ENCODE results near the gene SLC25A25.
A peak's percentile ranks its signal among the peaks of the same experiment; 100 is the strongest.

SLC25A25 gene

DNA sequence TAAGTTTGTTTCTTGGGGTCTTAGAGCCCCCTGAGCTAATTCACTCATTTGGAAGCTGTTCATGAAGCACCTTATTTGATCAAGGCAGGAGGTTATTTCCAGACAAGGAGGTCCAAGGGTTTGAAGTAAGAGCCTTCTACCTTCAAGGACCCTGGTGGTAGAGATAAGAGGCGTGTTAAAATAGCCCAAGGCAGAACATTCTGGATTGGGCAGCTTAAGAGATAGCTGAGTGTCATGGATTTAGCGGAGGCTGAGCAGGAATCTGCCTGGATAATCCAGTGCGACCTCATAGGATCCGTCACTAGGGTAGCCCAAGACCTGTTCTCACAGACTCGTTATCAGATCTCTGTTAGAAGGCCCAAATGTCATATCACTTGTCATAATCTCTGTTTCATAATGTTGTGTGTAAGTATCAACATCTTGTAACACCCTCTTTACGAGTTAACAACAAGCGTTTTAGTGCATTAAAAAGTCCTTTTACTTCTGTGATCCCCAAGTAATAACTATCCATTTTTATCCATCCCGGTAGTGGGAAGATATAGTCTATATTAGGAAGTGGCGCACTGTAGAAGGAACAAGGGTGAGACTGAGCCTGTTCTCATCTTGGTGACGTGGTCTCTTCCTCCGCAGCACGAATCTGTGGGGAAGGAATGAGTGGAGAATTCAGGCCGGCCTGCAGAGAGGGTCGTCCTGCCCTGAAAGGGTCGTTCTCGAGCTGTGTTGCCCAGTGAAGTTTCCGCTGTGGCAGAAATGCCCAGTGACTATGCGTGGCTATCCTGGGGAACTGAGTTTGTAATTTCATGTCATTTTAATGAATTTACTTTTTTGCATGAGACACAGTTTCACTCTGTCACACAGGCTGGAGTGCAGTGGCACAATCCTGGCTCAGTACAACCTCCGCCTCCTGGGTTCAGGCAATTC is 28.8 kb downstream of the SLC25A25 start:
- no peak for DNase-seq (ENCODE audit: low read depth in 2 of 2)

DNA sequence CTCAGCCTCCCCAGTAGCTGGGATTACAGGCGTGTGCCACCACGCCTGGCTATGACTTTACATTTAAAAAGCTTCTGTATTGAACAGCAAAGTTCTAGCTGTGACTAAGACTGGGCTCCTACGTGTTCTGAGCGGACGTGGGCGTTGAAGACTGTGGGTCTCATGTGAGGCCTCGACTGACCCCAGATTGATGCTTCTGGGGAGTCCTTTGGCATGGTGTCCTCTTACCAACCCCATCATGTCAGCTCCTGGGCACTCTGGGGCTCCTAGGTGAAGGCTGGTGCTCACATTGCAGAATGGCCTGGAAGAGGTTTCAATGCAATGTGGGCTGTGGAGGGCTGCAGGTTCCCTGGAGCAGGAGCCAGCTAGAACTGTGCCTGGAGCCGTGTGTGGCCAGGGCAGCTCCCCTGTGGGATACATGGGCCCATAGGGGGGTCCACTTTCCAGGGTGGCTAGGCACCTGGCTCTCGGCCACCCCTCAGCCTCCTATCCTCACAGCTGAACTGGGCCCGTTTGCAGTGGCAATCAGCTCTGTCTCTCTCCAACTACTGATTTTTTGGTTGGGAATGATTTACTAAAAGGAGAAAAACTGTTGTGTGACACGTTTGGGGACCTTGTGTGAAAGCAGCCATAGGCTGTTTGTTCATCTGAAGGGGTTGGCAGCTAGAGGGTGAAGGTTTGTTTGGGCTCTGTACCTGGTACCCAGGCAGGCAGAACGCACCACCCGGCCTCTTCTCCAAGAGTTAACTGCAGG is 29.7 kb downstream of the SLC25A25 start:
- no peak for DNase-seq (ENCODE audit: low read depth in 2 of 2)

DNA sequence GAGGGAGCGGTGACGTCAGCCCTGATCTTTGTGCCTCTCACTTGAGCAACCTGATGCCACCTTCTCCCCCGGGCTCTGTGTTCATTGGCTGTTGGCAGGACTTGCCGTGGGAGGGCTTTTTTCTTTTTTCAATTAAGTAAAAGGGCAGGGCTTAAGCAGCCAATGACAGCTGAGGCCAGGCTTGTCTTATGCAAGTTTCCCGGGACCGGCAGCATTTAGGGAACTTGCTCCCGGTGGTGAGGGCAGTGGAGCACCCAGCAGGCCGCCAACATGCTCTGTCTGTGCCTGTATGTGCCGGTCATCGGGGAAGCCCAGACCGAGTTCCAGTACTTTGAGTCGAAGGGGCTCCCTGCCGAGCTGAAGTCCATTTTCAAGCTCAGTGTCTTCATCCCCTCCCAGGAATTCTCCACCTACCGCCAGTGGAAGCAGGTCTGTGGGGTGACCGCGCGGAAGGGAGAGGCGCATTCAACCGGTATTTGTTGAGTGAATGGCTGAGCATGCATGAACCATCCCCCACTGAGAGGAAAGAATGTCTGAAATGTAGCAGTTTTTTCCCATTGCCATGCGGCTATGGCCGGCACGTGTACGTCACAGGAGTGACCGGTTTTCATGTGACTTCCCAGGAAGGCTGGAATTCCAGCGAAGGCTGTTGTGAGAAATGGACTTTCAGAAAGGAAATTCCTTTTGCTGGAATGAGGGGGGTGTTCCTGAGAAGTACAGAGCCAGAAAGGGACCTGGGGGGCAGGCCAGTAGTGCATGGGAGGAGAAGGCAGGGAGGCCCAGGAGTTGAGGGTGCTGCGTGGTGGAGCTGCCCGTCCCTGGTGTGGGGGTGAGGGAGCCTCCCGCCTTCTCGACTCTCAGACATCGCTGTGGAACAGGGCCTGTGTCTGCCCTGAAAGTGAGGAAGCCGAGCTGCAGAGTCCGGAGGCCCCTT is 30.5 kb downstream of the SLC25A25 start:
- DNase-seq (ENCODE audit: low read depth in 2 of 2), result peak; percentile 54

DNA sequence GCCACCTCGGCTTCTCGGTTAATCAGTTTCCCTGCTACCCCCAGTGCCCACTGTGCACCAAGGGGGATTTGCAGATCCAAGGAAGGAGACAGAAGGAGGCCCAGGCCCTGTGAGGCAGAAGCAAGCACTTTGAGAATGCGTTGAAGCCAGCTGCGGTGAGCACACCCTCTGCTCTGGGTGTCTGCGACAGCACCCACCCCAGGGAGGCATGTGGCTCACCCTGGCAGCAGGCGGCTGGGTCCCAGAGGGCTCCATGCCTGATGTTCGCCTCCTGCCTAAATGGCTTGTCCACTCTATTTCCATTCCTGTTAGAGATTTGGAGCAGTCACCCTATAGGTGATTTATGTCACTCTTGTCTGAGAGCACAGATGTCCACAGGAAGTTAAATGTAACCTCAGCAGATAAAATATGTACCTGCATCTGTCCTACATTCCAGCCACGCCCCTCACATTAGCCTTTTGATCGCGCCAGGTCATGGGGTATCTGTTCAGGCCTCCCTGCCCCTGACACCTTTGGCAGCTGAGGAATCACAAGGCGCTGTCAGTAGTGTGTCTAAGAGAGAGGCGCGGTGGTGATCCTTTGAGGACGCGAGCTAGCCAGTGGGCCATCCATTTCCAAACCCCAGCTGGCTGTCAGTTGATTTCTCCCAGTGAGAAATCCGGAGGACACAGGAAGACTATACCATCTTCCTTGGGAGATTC is 31.3 kb downstream of the SLC25A25 start:
- no peak for DNase-seq (ENCODE audit: low read depth in 2 of 2)

DNA sequence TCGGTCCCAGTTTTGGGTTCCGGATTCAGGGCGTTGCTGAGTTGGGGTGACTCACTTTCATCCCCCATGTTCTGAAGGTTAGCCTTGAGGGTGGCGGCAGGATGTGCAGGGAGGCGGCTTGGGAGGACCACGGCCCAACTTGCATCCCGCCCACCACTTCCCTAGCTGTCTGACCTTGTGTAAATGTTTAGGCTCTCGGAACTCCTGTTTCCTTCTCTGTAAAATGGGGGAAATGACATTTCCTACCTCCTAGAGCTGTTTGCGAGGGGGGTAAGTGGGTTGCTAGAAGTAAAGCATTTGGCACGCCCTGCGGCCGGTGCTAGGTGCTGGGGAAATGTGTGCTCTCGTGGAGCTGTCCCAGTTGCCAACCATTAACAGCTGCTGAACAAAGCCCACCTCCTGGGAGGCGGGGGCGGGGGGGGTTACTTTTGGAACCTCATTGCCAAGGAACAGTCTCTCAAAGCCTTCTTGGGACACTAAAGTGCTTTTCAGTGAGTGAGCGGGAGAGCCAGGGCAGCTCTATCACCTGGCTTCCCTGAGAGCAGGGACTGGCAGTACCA is 32.0 kb downstream of the SLC25A25 start:
- no peak for DNase-seq (ENCODE audit: low read depth in 2 of 2)

DNA sequence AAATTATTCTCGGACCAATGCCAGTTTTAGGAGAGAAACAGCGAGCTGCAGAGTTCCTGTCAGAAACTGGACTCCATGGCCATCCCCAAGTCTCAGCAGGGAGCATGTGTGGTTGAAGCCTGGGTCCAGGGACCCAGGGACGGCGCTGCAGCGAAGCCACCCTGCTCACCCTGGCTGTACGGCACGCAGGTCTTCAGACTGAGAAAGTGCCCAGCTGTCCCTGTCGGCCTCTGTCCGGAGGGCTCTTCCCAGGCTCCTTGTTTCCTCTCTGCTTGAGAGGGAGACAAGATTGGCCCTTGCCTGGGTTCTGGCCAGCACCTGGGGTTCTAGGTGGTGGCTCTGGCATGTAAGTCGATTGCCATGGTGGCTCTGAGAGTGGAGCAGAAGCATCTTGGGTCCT is 32.5 kb downstream of the SLC25A25 start:
- DNase-seq (ENCODE audit: low read depth in 2 of 2), result no peak

DNA sequence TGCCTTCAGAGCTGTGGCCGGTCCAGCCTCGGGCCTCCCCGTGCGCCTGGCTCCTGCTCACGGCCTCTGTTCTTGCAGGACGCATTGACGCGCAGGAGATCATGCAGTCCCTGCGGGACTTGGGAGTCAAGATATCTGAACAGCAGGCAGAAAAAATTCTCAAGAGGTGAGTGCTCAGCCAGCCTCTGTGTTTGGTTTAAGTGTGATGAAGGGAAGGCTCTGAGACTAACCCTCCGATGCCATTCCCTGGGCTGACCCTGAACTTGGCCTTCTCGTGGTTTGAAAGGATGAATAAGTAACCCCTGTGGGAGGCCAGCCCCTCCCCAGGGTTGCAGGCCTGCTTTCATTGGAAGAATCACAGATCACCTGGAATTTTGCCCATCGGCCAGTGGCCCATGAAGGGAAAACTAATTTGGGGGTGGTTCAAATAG is 33.2 kb downstream of the SLC25A25 start:
- DNase-seq (ENCODE audit: low read depth in 2 of 2), result no peak

DNA sequence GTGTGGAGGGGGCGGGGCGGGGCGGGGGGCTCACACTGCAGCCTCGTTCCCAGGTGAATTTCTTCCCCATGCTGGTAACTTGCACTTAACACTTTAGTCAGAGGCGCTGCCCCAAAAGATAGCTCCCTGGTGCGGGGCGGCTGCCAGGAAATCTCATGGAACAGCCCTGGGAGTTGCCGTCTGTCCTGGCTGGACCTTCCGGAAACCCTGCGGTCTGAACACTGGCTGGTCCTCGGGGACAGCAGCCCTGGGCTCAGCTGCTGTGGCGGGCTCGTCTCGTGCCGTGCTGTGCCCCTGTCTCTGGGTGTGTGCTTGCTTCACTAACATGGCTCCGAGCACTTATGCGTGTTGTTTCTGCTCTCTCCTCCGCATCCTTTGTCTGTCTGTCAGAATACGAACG is 33.7 kb downstream of the SLC25A25 start:
- no peak for DNase-seq (ENCODE audit: low read depth in 2 of 2)

DNA sequence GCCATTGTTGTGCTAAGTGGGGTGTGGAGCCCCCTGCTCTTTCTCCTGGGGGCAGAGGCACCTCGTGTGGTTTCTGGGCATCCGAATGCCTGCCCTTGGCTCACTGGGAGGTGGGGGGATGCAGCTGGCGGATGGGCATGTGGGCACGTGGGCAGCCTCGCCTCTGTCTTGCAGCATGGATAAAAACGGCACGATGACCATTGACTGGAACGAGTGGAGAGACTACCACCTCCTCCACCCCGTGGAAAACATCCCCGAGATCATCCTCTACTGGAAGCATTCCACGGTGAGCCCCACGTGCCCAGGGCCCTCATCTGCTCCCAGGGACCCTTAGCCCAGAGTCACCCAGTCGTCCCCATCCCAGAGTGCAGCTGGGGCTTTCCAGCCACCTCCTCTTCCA is 34.2 kb downstream of the SLC25A25 start:
- DNase-seq (ENCODE audit: low read depth in 2 of 2), result no peak

DNA sequence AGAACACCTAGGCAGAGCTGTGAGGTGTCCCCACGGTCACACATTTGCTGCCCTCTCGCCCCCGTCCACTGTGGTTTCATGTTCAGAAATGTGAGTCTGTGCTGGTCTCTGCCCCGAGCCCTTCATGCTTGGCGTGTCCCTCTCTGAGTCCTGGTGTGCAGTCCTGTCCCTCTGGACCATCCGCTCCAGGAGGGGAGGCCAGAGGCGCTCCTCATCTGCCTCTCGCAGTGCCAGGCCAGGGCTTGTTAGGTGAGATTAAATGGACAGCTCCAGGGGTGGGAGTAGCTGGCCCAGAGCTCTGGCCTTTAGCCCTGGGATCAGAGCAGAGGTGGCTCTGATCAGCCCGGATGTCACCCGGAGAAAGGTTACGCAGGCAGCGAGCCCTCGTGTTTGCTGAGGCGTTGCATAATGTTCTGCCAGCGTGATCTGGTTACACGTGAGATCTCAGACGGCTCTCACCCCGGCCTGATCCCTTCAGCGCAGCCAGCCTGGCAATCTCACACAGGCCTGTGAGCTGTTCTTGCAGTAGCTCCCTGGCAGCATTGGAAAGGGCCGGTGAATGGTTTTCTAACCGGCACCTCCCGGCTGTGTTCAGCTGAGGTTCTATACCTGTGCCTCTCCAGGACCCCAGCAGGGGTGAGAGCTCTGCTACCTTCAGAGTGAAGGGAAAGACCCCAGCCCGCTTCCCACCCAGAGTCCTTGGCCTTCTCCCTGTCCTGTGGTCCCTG is 35.0 kb downstream of the SLC25A25 start:
- no peak for DNase-seq (ENCODE audit: low read depth in 2 of 2)

DNA sequence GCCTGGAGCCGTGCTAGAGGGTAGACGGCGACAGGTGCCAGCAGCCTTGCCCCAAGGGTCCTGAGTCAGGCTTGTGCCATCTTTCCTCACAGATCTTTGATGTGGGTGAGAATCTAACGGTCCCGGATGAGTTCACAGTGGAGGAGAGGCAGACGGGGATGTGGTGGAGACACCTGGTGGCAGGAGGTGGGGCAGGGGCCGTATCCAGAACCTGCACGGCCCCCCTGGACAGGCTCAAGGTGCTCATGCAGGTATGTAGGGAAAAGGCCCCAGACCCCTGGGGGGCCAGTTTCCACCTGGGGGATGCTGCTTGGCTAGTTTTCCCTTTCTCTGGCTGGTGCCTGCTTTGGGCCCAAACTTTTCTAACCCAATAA is 35.5 kb downstream of the SLC25A25 start:
- no peak for DNase-seq (ENCODE audit: low read depth in 2 of 2)

DNA sequence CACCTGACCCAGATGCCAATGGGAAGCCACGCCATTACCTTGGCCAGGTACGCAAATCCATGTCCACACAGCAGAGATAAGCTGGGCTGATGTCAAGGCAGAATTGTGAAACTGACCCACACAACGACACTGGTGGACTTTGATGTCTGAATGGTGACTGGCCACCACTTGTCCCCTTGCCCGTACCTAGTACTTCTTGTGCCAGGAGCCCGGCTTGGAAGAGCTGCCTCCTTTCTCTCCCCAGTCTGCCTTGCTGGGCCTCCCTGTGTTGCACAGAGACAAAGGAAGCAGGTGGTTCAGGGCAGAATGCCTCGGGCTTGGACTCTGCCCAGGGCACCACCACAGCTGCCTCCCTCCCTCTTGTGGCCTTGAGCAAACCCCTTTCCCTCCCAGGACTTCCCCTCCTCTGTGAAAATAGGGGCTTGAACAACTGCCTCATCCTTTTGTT is 36.2 kb downstream of the SLC25A25 start:
- DNase-seq (ENCODE audit: low read depth in 2 of 2), result no peak

DNA sequence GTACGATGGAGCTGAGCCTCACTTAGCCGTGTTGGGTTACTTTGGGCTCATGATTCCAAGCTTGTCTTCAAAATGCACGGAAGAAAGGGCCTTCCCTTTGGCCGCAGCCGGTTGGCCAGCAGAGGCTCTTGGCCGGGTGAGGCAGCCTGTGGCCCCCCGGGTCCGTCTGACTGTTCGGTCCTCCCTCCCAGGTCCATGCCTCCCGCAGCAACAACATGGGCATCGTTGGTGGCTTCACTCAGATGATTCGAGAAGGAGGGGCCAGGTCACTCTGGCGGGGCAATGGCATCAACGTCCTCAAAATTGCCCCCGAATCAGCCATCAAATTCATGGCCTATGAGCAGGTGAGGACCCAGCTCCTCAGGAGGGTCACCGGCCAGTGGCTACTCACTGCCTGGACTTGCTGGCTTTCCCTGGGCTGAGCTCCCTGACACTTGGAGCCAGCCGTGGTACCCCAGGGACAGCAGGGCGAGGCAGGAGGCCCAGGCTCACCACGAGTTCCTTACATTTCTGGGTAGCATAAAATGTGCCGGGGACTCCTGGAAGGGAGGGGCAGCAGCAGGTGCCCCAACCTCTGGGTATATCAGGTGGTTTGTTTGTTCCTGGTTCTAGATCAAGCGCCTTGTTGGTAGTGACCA is 37.6 kb downstream of the SLC25A25 start:
- no peak for DNase-seq (ENCODE audit: low read depth in 2 of 2)

DNA sequence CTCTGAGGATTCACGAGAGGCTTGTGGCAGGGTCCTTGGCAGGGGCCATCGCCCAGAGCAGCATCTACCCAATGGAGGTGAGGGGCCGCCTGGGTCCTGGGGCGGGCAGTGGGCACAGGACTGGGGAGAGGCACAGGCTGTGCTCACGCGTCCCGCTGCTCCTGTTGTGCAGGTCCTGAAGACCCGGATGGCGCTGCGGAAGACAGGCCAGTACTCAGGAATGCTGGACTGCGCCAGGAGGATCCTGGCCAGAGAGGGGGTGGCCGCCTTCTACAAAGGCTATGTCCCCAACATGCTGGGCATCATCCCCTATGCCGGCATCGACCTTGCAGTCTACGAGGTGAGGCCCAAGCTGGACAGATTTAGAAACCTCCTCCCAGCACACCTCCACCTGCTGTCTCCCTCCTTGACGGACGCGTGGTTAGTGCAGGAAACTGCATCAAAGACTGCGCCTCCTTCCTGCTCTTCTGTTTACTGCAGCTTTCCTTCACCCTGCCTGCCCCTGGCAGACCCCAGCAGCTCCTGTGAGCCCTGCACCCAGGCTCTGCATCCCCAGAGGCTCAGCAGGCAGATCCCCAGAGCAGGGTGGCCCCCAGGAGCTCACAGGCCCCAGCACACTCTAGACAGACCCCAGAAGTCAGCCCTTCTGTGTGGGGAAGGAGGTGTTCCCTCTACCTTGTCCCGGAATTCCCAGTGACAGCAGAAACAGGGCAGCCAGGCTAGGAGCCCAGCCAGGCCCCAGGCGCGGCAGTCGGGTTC is 38.3 kb downstream of the SLC25A25 start:
- no peak for DNase-seq (ENCODE audit: low read depth in 2 of 2)

DNA sequence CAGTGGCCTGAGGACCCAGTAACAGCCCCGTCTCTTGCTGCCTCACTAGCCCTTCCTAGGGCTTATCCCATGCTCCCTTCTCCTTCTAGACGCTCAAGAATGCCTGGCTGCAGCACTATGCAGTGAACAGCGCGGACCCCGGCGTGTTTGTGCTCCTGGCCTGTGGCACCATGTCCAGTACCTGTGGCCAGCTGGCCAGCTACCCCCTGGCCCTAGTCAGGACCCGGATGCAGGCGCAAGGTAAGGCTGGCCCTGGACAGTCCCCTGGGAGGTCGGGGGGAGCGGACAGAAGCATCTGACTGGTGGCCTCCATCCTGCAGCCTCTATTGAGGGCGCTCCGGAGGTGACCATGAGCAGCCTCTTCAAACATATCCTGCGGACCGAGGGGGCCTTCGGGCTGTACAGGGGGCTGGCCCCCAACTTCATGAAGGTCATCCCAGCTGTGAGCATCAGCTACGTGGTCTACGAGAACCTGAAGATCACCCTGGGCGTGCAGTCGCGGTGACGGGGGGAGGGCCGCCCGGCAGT is 39.0 kb downstream of the SLC25A25 start:
- DNase-seq (ENCODE audit: low read depth in 2 of 2), result no peak

DNA sequence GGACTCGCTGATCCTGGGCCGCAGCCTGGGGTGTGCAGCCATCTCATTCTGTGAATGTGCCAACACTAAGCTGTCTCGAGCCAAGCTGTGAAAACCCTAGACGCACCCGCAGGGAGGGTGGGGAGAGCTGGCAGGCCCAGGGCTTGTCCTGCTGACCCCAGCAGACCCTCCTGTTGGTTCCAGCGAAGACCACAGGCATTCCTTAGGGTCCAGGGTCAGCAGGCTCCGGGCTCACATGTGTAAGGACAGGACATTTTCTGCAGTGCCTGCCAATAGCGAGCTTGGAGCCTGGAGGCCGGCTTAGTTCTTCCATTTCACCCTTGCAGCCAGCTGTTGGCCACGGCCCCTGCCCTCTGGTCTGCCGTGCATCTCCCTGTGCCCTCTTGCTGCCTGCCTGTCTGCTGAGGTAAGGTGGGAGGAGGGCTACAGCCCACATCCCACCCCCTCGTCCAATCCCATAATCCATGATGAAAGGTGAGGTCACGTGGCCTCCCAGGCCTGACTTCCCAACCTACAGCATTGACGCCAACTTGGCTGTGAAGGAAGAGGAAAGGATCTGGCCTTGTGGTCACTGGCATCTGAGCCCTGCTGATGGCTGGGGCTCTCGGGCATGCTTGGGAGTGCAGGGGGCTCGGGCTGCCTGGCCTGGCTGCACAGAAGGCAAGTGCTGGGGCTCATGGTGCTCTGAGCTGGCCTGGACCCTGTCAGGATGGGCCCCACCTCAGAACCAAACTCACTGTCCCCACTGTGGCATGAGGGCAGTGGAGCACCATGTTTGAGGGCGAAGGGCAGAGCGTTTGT is 39.6 kb downstream of the SLC25A25 start:
- DNase-seq (ENCODE audit: low read depth in 2 of 2), result no peak

DNA sequence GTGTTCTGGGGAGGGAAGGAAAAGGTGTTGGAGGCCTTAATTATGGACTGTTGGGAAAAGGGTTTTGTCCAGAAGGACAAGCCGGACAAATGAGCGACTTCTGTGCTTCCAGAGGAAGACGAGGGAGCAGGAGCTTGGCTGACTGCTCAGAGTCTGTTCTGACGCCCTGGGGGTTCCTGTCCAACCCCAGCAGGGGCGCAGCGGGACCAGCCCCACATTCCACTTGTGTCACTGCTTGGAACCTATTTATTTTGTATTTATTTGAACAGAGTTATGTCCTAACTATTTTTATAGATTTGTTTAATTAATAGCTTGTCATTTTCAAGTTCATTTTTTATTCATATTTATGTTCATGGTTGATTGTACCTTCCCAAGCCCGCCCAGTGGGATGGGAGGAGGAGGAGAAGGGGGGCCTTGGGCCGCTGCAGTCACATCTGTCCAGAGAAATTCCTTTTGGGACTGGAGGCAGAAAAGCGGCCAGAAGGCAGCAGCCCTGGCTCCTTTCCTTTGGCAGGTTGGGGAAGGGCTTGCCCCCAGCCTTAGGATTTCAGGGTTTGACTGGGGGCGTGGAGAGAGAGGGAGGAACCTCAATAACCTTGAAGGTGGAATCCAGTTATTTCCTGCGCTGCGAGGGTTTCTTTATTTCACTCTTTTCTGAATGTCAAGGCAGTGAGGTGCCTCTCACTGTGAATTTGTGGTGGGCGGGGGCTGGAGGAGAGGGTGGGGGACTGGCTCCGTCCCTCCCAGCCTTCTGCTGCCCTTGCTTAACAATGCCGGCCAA is 40.4 kb downstream of the SLC25A25 start:
- no peak for DNase-seq (ENCODE audit: low read depth in 2 of 2)
